Measurements from ENCODE around the gene PLPP4. TPM values are rescaled to one million over a fixed set of nuclear protein-coding genes. Genes with fewer than 3 reads are reported as not detected.
A peak's percentile ranks its signal among the peaks of the same experiment; 100 is the strongest.

Gene PLPP4
- total and polyA plus RNA-seq, 10 of the 15 experiments (the other 5 are each of a cell fraction or from before 2014, with no cell fraction given), result 0.08 to 3.1 (median 0.26) TPM; not detected in 3

DNA sequence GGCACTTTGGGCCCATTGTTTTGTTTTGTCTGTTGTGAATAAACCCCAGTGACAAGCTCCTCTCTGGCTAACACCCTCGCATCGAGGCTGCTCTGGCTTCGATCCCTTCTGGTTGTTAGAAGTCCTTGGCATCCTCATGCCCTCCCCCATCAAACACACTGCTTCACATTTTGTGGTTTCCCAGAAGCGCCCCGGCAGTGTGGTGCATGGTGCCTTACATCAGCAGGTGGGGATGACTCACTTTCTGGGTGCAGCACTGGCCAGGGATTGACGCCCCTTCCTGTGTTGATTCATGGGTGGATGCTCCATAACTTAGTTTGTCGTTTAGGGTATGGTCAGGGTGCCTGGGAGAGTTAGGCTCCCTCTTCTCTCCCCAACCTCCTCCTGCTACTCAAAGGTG lies 51.4 kb downstream of the PLPP4 start:
- ATAC-seq, result peak; percentile 47
- CTCF ChIA-PET, result no interaction called here
- Histone ChIP-seq H2AFZ (ENCODE audit: control insufficient read depth, low read depth, low read length) (no peak overlapping the region), H3K9ac (ENCODE audit: control insufficient read depth, insufficient read depth, low read length) (no peak overlapping the region), H3K36me3 (ENCODE audit: control insufficient read depth in 2 of 2, insufficient read depth in 2 of 2, low read length in 1 of 2) (no peaks in the 10 kb centered on the region), H3K4me3 (no peak overlapping the region), H4K20me1 (ENCODE audit: control insufficient read depth, insufficient read depth) (no peaks in the 10 kb centered on the region), H3K4me2 (ENCODE audit: control insufficient read depth, insufficient read depth) (no peak overlapping the region), H3K79me2 (ENCODE audit: control insufficient read depth, insufficient read depth, low read length) (no peaks in the 10 kb centered on the region), H3K4me1 (ENCODE audit: control insufficient read depth, insufficient read depth, low read length) (peaks cover 4% of the 10 kb centered on the region; the same call in 1 of the 2 replicates), H3K27ac (ENCODE audit: control insufficient read depth, insufficient read depth) (no peak overlapping the region), H3K27me3 (replicated peaks in 1 of 2; ENCODE audit: control insufficient read depth in 2 of 2, insufficient read depth in 2 of 2, low read length in 1 of 2) (no peaks in the 10 kb centered on the region), H3K9me3 (replicated peaks; ENCODE audit: control insufficient read depth, insufficient read depth, low read length) (no peaks in the 10 kb centered on the region; the same call in 2 of the 3 replicates)
- 2% methylated on average over 7 of the region's 7 CpGs for WGBS (ENCODE audit: insufficient coverage, insufficient replicate concordance, low lambda C conversion rate, missing lambda C conversion rate)
- POLR2A ChIA-PET, result no interaction called here
- in situ Hi-C loops (cut with MboI) (no loop called here), intact Hi-C loops (cut with micrococcal nuclease; ENCODE audit: unreplicated experiment) (no loop called here)
- FAIRE-seq, result no peak
- SMC1A ChIA-PET (ENCODE audit: uncharacterized antibody, unreplicated experiment), result no interaction called here
- DNase-seq (ENCODE audit: low read depth, low spot score), result no peak
- RAD21 ChIA-PET (ENCODE audit: unreplicated experiment), result no interaction called here
- TF ChIP-seq FOXK2 (IDR thresholded peaks at IDR 0.05) (no peak), PAX5 (IDR thresholded peaks at IDR 0.05; ENCODE audit: borderline replicate concordance, low read depth, low read length) (no peak)
- TF ChIP-seq, protein P1, sequence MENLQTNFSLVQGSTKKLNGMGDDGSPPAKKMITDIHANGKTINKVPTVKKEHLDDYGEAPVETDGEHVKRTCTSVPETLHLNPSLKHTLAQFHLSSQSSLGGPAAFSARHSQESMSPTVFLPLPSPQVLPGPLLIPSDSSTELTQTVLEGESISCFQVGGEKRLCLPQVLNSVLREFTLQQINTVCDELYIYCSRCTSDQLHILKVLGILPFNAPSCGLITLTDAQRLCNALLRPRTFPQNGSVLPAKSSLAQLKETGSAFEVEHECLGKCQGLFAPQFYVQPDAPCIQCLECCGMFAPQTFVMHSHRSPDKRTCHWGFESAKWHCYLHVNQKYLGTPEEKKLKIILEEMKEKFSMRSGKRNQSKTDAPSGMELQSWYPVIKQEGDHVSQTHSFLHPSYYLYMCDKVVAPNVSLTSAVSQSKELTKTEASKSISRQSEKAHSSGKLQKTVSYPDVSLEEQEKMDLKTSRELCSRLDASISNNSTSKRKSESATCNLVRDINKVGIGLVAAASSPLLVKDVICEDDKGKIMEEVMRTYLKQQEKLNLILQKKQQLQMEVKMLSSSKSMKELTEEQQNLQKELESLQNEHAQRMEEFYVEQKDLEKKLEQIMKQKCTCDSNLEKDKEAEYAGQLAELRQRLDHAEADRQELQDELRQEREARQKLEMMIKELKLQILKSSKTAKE (IDR thresholded peaks at IDR 0.05; ENCODE audit: low read depth, poor library complexity, severe bottlenecking), result no peak
- BruUV-seq (replicated peaks), result no TSS peak

DNA sequence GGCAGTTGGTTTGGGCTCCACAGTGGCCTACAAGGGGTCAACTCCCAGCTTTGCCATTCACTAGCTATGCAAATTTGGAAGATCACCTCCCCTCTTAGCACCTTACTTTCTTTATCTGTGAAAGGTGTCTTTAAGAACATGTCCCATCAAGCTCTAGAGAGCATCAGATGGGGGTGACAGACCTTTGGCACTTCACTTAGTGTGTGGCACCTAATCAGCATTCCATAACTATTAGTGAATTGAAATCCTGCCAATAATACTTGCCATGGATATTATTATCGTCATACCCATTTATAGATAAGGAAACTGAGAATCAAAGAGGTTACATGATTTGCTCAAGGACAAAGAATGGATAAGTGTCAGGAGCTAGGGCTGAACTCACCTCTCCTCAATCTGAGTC lies 51.9 kb downstream of the PLPP4 start:
- Histone ChIP-seq H3K4me3 (no peak overlapping the region), H3K9ac (ENCODE audit: control insufficient read depth, insufficient read depth, low read length) (no peak overlapping the region), H4K20me1 (ENCODE audit: control insufficient read depth, insufficient read depth) (no peaks in the 10 kb centered on the region), H3K9me3 (replicated peaks; ENCODE audit: control insufficient read depth, insufficient read depth, low read length) (no peaks in the 10 kb centered on the region; the same call in 2 of the 3 replicates), H3K79me2 (ENCODE audit: control insufficient read depth, insufficient read depth, low read length) (no peaks in the 10 kb centered on the region), H3K36me3 (ENCODE audit: control insufficient read depth in 2 of 2, insufficient read depth in 2 of 2, low read length in 1 of 2) (no peaks in the 10 kb centered on the region), H3K4me2 (ENCODE audit: control insufficient read depth, insufficient read depth) (no peak overlapping the region), H3K27ac (ENCODE audit: control insufficient read depth, insufficient read depth) (no peak overlapping the region), H3K27me3 (replicated peaks in 1 of 2; ENCODE audit: control insufficient read depth in 2 of 2, insufficient read depth in 2 of 2, low read length in 1 of 2) (no peaks in the 10 kb centered on the region), H3K4me1 (ENCODE audit: control insufficient read depth, insufficient read depth, low read length) (no peaks in the 10 kb centered on the region), H2AFZ (ENCODE audit: control insufficient read depth, low read depth, low read length) (no peak overlapping the region)
- 0% methylated on average over 1 of the region's 1 CpG for WGBS (ENCODE audit: insufficient coverage, insufficient replicate concordance, low lambda C conversion rate, missing lambda C conversion rate)
- intact Hi-C loops (cut with micrococcal nuclease; ENCODE audit: unreplicated experiment) (no loop called here), in situ Hi-C loops (cut with MboI) (no loop called here)
- POLR2A ChIA-PET, result no interaction called here
- FAIRE-seq, result no peak
- CTCF ChIA-PET, result no interaction called here
- RAD21 ChIA-PET (ENCODE audit: unreplicated experiment), result no interaction called here
- no TSS peak for BruUV-seq (replicated peaks)
- SMC1A ChIA-PET (ENCODE audit: uncharacterized antibody, unreplicated experiment), result interaction anchor here (0.7 kb wide), 1 partner anchor 89 kb away, joined by 3 read pairs; no protein-coding TSS in a partner anchor
- DNase-seq (ENCODE audit: low read depth, low spot score), result no peak
- no peak for ATAC-seq
- TF ChIP-seq, protein P2, sequence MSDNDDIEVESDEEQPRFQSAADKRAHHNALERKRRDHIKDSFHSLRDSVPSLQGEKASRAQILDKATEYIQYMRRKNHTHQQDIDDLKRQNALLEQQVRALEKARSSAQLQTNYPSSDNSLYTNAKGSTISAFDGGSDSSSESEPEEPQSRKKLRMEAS (IDR thresholded peaks at IDR 0.05; ENCODE audit: low read depth, low read length), result no peak
- TF ChIP-seq, protein P3, sequence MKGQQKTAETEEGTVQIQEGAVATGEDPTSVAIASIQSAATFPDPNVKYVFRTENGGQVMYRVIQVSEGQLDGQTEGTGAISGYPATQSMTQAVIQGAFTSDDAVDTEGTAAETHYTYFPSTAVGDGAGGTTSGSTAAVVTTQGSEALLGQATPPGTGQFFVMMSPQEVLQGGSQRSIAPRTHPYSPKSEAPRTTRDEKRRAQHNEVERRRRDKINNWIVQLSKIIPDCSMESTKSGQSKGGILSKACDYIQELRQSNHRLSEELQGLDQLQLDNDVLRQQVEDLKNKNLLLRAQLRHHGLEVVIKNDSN (IDR thresholded peaks at IDR 0.05; ENCODE audit: borderline replicate concordance, extremely low read length, insufficient read depth, low read depth, low read length), result no peak
- TF ChIP-seq ZBTB4 (CRISPR knock-in tag; IDR thresholded peaks at IDR 0.05), result no peak

Data from GM12878 (cell line).